HG03460 (cell line): ENCODE measurements around the gene SLC25A53.
A peak's percentile ranks its signal among the peaks of the same experiment; 100 is the strongest.

Source experiments
- ATAC-seq: cut with Tn5 transposase; IDR thresholded peaks from one replicate; pipeline ENCODE4 v1.9.1; 2021; ENCODE audit not compliant: unreplicated experiment

SLC25A53 gene

GRCh38 chrX:104156630-104157529, at the start of gene SLC25A53:
SLC25A53 (minus strand) TSS chrX:104157009; CDS start chrX:104105257, 51,752 bp downstream.
- ATAC-seq, result peak; percentile 92

DNA sequence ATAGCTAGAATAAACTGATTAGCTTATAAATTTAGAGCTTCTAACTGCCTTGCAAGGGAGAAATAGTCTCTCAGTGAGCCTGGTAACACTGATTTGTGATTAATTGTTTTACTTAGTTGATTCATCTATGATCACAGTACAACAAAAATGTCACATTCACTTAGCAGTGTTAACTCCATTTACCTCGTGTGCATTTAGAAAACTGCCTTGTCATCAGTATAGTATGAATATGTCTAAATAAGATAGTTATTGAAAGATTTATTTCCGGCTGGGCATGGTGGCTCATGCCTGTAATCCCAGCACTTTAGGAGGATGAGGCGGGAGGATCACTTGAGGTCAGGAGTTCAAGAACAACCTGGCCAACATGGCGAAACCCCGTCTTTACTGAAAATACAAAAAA, 48.7 kb upstream of the SLC25A53 start:
- no peak for ATAC-seq

DNA sequence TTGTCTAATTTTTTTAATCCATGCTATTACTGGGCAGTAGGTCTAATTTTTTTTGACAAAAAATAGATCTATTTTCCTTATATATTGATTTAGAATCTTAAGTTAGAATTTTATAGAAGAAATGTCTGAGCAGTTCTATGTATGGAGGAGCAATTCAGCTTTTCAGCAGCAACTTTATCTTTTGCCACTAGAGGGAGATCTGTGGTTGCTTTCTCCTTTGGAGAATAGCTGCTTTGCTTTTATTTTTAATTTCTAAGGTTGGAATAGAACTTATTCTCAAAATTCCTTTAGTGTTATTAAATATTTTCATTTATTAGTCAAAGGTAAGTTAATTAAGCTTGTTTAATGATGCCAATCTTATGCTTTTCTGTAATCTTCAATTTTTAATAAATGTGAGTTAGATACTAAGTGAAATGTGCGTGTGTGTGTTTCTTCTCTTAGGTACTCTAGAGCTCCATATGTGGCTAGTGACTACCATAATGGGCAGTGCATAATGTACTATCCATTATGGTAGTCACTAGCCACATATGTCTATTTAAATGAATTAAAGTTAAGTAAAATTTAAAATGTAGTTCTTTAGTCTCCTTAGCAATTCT, 38.8 kb upstream of the SLC25A53 start:
- no peak for ATAC-seq

- no peak for ATAC-seq
These were observed 38.2 kb upstream of the SLC25A53 start for GRCh38 chrX:104195013-104195412.

DNA sequence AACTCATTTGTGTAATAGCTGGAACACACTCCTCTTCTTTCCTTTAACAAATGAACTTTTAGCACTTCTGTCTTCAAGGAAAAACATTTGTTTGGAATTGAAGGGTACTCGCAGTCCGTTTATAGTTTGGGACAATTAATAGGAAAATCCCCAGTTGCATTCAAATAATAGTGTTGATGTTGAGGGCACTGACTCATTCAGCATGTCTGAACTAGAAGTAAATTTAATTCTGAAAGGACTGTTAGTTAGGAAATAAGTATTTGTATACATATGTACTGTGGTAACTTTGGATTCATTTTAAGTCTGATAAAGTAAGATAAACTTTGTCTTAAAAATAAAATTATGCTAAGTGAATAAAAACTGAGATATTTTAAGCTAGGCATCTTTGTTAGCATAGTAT, 36.7 kb upstream of the SLC25A53 start:
- no peak for ATAC-seq

GRCh38 chrX:104189837-104190236, 33.0 kb upstream of the SLC25A53 start:
- ATAC-seq, result no peak

- ATAC-seq, result no peak
These were observed 31.1 kb upstream of the SLC25A53 start for GRCh38 chrX:104187931-104188330.

DNA sequence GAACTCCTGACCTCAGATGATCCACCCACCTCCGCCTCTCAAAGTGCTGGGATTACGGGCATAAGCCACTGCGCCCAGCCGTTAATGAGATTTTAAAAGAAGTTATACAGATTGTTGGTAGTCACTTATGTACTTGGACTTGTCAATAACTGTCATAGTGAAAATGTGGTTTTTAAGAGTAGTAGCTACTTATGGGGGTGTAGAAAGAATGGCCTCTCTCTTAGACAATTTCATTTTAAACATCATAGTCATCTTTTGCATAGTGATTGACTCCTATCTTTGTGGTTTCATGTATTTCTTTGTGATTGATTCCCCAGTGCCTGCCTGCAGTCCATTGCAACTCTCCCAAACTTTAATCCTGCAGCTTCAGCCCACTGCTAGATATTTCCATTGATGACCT, 26.9 kb upstream of the SLC25A53 start:
- ATAC-seq, result no peak

GRCh38 chrX:104173841-104174240, 17.0 kb upstream of the SLC25A53 start:
- no peak for ATAC-seq

GRCh38 chrX:104172788-104173187, 16.0 kb upstream of the SLC25A53 start:
- ATAC-seq, result no peak

DNA sequence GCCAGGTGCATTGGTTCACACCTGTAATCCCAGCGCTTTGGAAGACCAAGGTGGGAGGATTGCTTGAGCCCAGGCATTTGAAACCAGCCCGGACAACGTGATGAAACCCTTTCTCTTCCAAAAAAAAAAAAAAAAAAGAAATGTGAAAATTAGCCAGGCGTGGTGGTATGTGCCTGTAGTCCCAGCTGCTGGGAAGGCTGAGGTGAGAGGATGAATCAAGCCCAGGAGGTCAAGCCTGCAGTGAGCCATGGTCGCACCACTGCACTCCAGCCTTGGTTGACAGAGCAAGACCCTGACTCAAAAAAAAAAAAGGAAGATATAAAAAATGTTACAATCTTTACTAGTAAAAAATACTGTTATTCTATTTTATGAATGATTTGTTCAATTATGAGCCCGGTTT, 15.3 kb upstream of the SLC25A53 start:
- no peak for ATAC-seq

DNA sequence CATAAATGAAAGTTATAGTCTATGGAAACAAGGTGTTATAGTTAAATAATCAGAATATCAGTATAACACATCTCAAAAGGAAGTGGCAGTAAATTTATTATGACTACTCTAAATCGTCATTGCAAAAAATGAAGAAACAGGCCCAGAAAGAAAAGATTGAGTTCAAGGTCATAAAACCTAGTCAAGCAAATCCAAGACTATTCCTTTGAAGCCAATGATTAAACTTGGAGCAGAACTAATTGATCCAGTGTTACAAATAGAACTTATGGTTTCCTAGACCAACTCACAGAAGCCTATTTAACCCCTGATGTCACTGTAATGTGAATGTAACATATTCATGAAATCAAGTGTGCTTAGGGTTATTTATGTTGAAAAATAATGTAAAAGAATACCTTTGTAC, 11.3 kb upstream of the SLC25A53 start:
- ATAC-seq, result no peak

- no peak for ATAC-seq
These were observed 10.1 kb upstream of the SLC25A53 start for GRCh38 chrX:104166735-104167436.

- ATAC-seq, result peak; percentile 94
These were observed 9.3 kb upstream of the SLC25A53 start, which contains the start of gene FAM199X for GRCh38 chrX:104165894-104166734. FAM199X (plus strand) TSS chrX:104166453; CDS start chrX:104166786, 333 bp downstream.

DNA sequence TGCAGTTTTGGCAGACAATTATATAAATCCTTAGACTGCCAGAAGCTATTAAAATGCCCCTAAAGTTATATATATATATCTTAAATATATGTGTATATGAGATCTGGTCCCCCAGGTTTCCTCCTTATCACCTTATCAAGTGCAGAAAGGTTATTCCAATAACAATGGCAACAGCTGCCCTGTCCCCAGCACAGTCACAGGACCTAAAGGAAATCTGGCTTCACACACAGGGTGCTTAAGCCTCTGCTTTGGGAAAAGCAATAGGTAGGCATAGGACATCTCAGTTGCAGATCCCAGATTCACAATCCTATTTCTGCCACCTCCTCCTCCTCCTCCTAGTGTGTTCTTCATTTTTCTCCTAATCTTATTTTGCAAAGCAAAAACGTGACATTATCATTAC, 5.8 kb downstream of the SLC25A53 start:
- ATAC-seq, result no peak

- ATAC-seq, result no peak
These were observed 15.6 kb downstream of the SLC25A53 start for GRCh38 chrX:104141087-104141760.

GRCh38 chrX:104137496-104137895, 19.3 kb downstream of the SLC25A53 start:
- no peak for ATAC-seq

- peak; percentile 85 for ATAC-seq
These were observed 20.4 kb downstream of the SLC25A53 start for GRCh38 chrX:104136241-104137019.

DNA sequence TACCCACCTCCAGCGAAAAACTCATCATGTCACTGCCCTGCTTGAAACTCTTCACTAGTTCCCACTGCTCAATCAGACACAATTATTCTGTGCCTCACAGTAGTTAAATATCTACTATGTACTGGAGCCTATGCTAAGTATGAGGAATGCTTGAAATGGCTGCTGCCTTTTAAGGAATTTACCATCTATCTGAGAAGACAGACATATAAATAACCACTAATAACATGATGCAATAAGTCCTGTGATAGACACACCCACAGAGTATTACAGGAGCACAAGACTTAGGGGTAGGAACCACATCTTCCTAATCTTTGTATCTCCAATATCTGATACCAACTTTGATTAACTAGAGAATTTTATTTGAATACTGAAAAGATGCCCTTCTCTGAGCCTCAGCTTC, 21.1 kb downstream of the SLC25A53 start:
- no peak for ATAC-seq
